ENCODE data around the gene FBN1. TPM values are rescaled to one million over a fixed set of nuclear protein-coding genes. Genes with fewer than 3 reads are reported as not detected.

FBN1 gene
- total RNA-seq, 4 donors from 2014 or later = 113 to 147 (median 120) TPM

- no peak overlapping the region for H3K4me3 ChIP-seq (replicated peaks in 1 of 3)
- H3K9me3 ChIP-seq = no peaks in the 10 kb centered on the region
- no peaks in the 10 kb centered on the region for H3K27me3 ChIP-seq
- H3K36me3 ChIP-seq = peaks cover 22 to 53% of the 10 kb centered on the region in 2 donors
- DNase-seq = no peak
- no peak for TF ChIP-seq POLR2A (IDR thresholded peaks at IDR 0.05)
- no peak overlapping the region for H3K27ac ChIP-seq
- no peaks in the 10 kb centered on the region for H3K4me1 ChIP-seq
- WGBS, 2 donors = 83 to 91% methylated on average over 7 of the region's 7 CpGs
- intact Hi-C loops (cut with DNase I) = no loop called here
Measured at GRCh38 chr15:48432688-48433087, 212.8 kb downstream of the FBN1 start.

DNA sequence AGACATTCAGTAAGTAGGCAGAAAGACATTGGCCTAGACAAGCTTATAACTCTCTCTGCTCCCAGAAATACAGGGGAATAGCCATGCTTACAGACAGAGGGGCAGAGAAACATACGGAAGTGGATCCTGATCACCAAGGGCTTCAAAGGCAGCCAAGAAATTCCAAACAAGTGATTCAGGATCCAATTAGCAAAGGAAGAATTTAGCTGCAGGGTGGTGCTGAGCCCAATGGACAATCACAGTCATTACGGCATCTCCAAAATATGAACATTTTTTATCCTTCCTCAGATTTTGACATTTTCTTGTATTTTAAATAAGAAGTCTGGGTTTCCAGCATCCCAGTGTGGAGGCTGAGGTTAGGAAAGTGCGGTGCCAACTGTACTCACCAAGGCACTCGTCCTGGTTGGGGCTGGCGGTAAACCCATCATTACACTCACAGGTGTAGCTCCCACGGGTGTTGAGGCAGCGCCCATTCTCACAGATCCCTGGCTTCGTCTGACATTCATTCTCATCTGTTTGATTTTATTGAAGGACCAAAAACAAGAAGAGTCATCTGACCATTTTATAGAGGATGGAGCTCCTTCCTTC, 217.5 kb downstream of the FBN1 start:
- Histone ChIP-seq H3K9me3 (no peaks in the 10 kb centered on the region), H3K27me3 (no peaks in the 10 kb centered on the region), H3K4me1 (no peaks in the 10 kb centered on the region), H3K27ac (no peak overlapping the region), H3K36me3 (peaks cover 38% of the 10 kb centered on the region in 2 donors), H3K4me3 (replicated peaks in 1 of 3) (no peak overlapping the region)
- TF ChIP-seq CTCF (IDR thresholded peaks at IDR 0.05) (no peak), POLR2A (IDR thresholded peaks at IDR 0.05) (no peak)
- no peak for DNase-seq
- 81 to 82% methylated on average over 8 of the region's 8 CpGs for WGBS, 2 donors
- intact Hi-C loops (cut with DNase I) = no loop called here

DNA sequence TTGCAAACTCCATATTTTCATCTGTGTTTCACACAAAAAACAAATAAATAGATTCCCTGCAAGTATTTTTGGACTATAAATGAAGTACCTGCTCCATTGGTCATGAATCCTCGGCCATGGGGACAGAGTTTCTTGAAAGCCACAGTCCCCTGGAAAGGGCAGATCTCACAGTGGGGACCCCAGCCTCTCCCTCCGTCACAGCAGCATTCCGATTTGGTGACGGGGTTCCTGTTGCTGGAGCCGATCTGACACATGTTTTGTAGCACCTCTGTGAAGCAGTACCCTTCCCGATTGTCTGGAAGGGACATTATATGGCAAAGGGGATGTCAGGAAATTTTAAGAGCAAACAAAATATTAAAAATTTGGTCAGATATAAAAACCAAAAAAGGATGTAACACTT, 218.0 kb downstream of the FBN1 start:
- no peak for DNase-seq
- no peak overlapping the region for H3K27ac ChIP-seq
- intact Hi-C loops (cut with DNase I) = no loop called here
- H3K27me3 ChIP-seq = no peaks in the 10 kb centered on the region
- H3K36me3 ChIP-seq = peaks cover 34 to 38% of the 10 kb centered on the region in 2 donors
- H3K9me3 ChIP-seq = no peaks in the 10 kb centered on the region
- no peaks in the 10 kb centered on the region for H3K4me1 ChIP-seq
- no peak for TF ChIP-seq POLR2A (IDR thresholded peaks at IDR 0.05)
- no peak for TF ChIP-seq CTCF (IDR thresholded peaks at IDR 0.05)
- WGBS, 2 donors = 86 to 93% methylated on average over 6 of the region's 6 CpGs
- H3K4me3 ChIP-seq (replicated peaks in 1 of 3) = no peak overlapping the region

- H3K9me3 ChIP-seq = no peaks in the 10 kb centered on the region
- DNase-seq = no peak
- TF ChIP-seq CTCF (IDR thresholded peaks at IDR 0.05) = no peak
- H3K27me3 ChIP-seq = no peaks in the 10 kb centered on the region
- no peaks in the 10 kb centered on the region for H3K4me1 ChIP-seq
- intact Hi-C loops (cut with DNase I) = no loop called here
- no peak overlapping the region for H3K4me3 ChIP-seq (replicated peaks in 1 of 3)
- H3K36me3 ChIP-seq = peaks cover 29 to 38% of the 10 kb centered on the region in 2 donors
- H3K27ac ChIP-seq = no peak overlapping the region
- 83 to 86% methylated on average over 2 of the region's 2 CpGs for WGBS, 2 donors
Measured at GRCh38 chr15:48426941-48427340, 218.6 kb downstream of the FBN1 start.

DNA sequence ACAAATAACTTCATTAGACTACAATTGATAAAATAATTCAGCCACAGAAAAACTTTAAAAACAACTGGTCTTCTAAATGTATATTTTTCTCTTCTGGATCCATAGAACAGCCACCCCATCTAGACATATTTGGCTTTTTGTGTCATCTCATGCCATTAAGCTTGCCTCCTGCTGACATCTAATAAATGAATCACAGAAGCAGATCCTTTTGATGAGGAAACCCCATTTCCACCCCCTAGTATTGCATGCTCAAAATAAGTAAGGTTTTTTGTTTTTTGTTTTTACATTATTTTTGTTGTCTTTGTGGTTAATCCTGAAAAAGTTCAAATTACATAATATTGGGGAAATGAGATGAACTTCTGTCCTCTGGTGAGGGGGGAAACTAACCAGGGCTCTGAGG, 219.5 kb downstream of the FBN1 start:
- H3K4me1 ChIP-seq = no peaks in the 10 kb centered on the region
- H3K27me3 ChIP-seq = no peaks in the 10 kb centered on the region
- intact Hi-C loops (cut with DNase I) = no loop called here
- no peak for TF ChIP-seq POLR2A (IDR thresholded peaks at IDR 0.05)
- TF ChIP-seq CTCF (IDR thresholded peaks at IDR 0.05) = no peak
- no peak for DNase-seq
- peaks cover 31 to 45% of the 10 kb centered on the region in 2 donors for H3K36me3 ChIP-seq
- no peak overlapping the region for H3K27ac ChIP-seq
- H3K4me3 ChIP-seq (replicated peaks in 1 of 3) = no peak overlapping the region
- H3K9me3 ChIP-seq = no peaks in the 10 kb centered on the region

DNA sequence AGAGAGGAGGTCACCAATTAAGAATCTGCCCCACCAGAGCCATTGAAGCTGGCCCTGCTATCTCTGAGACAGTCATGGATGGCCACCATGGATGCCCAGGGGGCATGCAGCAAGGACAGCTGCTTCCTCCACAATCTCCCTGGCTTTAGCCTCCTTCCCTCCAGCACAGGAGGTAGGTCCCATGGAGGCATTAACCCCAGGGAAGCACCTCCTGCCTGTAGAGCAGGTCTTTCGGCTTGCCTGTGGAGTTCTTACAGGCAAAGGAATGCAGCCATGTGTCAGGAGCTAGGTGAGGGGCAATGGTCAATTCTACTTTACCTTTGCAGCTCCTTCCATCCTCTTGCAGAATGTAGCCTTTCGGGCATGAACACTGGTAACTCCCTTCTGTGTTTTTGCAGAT, 220.5 kb downstream of the FBN1 start:
- H3K27me3 ChIP-seq = no peaks in the 10 kb centered on the region
- no peak overlapping the region for H3K27ac ChIP-seq
- no peak for DNase-seq
- peaks cover 41 to 48% of the 10 kb centered on the region in 2 donors for H3K36me3 ChIP-seq
- TF ChIP-seq POLR2A (IDR thresholded peaks at IDR 0.05) = no peak
- no peak for TF ChIP-seq CTCF (IDR thresholded peaks at IDR 0.05)
- intact Hi-C loops (cut with DNase I) = no loop called here
- H3K4me3 ChIP-seq (replicated peaks in 1 of 3) = no peak overlapping the region
- no peaks in the 10 kb centered on the region for H3K4me1 ChIP-seq
- 96 to 97% methylated on average over 2 of the region's 2 CpGs for WGBS, 2 donors
- no peaks in the 10 kb centered on the region for H3K9me3 ChIP-seq

All from thyroid gland (tissue), 4 donors.